ENCODE measurements around the gene USP37.
"Not testable (repeated sequence)": the region's sequence is repeated elsewhere in the genome, so short reads cannot be mapped to it uniquely, and the experiment has no call there.

USP37 gene

GRCh38 chr2:218547978-218548377 lies 20.2 kb downstream of the USP37 start:
- no peak for DNase-seq (ENCODE audit: low read depth)

DNA sequence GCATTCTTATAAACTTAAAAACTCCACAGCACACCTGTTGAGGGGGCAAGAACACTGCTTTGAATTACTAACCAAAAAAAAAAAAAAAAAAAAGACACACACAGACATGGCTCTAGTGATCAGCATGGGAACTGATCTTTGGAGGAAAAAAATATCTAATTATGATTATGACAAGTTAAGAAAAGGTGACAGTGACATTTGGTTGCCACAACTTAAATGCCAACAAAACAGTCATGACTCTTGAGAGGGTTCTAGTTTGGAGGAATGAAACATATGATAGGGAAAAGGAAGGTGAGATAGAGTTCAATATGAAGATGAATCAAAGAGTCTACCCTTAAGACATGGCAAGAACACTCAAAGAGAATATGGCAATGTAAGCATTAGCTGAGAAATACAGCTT lies 20.6 kb downstream of the USP37 start:
- DNase-seq (ENCODE audit: low read depth): no peak

DNA sequence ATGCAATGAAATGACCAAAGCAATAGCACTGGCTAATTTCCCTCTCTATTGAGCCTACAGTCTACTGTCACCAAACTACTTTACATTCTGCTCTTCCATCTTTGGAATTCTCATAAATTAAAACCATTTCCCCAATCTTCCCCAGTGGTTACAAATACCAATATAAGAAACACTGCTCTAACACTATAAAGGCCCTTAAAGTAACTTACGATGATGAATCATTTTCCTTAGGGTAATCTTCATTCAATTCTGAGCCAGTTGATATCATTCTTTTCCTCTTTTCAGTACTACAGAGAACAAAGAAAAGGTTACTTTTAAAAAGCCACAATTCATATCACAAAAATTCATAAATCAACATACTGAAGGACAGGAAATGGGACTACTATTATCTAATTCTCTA lies 22.1 kb downstream of the USP37 start:
- no peak for DNase-seq (ENCODE audit: low read depth)

DNA sequence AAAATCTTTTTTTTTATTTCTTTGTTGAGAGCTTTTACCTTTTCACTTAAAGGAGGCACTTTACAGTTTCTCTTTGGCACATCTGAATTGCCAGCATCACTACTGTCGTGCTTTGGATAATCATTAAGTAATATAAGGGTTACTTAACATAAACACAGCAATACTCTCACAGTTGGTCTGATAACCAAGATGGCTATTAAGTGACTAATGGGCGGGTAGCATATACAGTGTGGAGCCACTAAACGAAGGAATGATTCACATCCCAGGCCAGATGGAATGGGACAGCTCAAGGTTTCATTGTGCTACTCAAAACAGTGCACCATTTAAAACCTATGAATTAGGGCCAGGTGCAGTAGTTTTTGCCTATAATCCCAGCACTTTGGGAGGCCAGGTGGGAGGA lies 28.1 kb downstream of the USP37 start:
- DNase-seq (ENCODE audit: low read depth): no peak

DNA sequence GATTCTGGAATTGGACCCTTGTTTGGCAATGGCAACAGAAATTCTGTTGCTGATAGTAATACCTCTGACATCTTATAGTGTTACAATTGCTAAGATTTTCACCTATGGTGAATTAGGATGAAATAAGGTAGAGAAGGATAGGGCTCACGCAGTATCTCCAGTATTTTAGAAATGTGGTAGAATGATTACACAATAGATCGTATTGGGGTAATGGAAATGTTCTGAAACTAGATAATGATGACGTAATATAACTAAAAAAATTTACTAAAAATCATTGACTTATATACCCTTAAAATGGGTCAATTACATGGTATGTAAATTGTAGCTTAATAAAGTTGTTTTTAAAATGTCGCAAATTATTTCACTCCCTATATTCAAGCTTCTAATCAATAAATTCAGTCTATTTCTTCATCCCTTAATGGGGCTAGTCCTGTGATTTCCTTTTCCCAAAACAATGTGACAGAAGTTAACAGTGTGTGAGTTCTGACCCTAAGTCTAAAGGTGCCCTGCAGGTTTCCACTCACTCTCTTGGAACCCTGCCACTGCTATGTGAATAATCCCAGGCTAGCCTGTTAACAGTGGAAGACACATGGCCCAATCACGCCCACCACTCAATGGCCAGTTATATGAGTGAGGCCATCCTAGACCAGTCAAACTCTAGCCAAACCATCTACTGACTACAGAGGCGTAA lies 31.2 kb downstream of the USP37 start:
- DNase-seq (ENCODE audit: low read depth): no peak

- no peak for DNase-seq (ENCODE audit: low read depth)
Observed at GRCh38 chr2:218529990-218530389, 38.2 kb downstream of the USP37 start.

DNA sequence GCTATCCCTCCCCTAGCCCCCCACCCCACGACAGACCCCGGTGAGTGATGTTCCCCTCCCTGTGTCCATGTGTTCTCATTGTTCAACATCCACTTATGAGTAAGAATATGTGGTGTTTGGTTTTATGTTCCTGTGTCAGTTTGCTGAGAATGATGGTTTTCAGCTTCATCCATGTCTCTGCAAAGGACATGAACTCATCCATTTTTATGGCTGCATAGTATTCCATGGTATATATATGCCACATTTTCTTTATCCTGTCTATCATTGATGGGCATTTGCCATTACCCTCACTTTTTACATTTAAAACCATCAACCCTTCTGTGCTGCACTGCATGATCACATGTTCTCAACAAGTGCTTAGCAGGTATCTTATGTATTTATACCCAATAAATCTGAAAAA lies 39.7 kb downstream of the USP37 start:
- DNase-seq (ENCODE audit: low read depth): not testable (repeated sequence)

GRCh38 chr2:218523651-218524050 lies 44.5 kb downstream of the USP37 start:
- DNase-seq (ENCODE audit: low read depth): no peak

DNA sequence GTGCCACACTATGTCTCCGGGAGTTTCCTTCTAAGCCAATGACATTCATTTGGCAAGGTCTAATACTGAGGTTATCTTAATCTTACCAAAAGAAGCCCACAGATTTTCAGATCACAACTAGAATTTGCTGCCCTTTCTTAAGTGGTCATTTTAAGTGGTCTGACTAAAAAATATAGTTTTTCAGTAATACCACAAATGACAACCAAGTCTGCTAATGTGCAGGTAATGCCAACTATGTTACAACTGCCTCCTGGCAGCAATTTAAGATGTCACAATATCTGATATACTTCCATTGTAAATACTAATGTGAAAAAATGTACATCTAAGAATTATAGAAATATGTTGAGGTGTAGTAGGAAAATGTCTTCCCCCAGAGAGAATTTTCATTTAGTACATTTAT lies 49.3 kb downstream of the USP37 start:
- no peak for DNase-seq (ENCODE audit: low read depth)

DNA sequence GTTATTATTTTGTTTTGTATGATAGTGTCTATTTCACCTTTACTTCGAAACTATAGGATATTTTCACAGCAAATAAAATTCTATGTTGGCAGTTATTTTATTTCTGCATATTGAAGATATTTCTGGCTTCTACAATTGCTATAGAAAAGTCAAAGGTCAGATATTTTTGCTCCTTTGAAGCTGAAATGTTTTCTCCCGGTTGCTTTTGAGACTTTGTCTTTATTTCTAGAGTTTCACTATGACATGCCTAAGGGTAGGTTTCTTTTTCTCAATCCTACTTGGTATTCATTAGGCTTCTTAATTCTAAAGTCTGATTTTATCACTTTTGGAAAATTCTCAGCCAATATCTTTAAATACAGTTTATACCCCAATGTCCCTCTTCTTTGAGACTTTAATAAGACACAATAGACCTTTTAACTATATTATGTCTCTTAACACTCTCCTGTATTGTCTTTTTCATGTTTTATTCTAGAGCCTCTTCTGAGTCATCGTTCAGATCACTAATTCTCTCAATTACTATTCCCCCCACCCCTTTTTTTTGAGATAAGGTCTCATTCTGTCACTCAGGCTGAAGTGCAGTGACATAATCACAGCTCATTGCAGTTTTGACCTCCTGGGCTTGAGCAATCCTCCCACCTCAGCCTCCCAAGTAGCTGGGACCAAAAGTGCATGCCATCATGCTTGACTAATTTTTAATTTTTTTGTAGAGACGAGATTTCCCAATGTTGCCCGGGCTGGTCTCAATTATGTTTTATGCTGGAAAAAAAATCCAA lies 50.5 kb downstream of the USP37 start:
- peak; percentile 11 for DNase-seq (ENCODE audit: low read depth)

GRCh38 chr2:218516614-218517013 lies 51.5 kb downstream of the USP37 start:
- DNase-seq (ENCODE audit: low read depth): no peak

DNA sequence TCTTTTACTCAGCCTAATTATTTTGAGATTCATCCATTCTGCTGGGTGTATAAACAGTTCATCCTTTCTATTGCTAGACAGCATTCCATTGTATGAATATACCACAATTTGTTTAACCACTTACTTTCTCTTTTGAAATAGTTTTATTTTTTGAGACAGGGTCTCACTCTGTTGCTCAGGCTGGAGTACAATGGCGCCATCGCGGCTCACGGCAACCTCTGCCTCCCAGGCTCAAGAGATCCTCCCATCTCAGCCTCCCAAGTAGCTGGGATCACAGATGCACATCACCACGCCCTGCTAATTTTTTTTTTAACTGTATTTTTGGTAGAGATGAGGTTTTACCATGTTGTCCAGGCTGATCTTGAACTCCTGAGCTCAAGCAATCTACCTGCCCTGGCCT lies 54.5 kb downstream of the USP37 start:
- DNase-seq (ENCODE audit: low read depth): no peak

DNA sequence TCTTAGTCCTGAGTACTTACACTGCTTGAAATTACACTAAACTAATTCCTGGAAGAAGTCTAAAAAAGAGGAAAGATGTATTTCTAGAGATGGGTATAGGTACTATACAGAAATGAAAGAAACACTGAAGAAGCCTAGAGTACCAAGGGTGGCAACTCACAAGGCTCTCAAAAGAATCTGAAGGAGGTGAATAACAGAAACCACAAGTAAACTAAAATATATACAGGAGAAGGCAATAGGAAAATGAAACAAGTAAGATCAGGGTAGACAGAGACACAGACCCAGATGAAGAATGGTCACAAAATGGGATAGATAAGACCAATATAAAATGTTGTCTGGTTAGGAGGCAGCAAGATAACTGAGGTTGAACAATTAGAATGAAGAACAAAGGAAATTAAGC lies 59.9 kb downstream of the USP37 start:
- DNase-seq (ENCODE audit: low read depth): no peak

DNA sequence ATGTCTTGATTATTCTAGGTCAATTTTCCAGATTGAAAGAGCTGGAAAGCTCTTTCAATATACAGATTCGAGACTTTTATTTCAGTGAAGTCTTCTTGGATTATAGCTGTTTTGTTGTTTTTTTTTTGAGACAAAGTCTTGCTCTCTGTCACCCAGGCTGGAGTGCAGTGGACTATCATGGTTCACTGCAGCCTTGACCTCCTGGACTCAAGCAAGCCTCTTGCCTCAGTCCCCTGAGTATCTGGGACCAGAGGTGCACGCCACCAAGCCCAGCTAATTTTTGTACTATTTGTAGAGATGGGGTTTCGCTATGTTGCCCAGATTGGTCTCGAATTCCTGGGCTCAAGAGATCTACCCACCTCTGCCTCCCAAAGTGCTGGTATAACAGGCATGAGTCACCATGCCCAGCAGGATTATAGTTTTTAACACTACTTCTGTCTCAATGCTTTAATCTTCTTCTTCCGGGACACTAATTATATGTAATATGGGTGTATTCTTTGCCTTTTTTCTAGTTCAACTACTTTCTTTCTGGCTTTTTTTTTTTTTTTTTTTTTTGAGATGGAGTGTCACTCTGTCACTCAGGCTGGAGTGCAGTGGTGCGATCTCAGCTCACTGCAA lies 62.3 kb downstream of the USP37 start:
- DNase-seq (ENCODE audit: low read depth): no peak

DNA sequence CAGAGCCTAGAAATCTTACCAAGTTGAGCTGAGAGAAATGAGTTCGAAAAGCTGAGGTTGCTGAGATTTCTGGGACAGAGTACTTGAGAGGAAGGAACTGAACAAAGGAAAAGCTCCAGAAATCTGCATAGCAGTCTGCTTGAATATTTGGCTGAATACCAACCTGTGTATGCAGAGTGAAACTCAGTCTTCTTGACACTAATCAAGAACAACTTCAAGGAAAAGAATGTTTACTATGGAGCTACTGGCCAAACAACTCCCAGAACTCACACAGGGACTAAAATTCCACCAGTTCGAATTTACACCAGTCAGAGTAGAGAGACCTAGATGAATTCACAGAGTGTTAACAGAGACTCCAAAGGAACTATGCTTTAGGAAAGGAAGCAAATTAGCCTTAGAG lies 66.5 kb downstream of the USP37 start:
- peak; percentile 19 for DNase-seq (ENCODE audit: low read depth)

DNA sequence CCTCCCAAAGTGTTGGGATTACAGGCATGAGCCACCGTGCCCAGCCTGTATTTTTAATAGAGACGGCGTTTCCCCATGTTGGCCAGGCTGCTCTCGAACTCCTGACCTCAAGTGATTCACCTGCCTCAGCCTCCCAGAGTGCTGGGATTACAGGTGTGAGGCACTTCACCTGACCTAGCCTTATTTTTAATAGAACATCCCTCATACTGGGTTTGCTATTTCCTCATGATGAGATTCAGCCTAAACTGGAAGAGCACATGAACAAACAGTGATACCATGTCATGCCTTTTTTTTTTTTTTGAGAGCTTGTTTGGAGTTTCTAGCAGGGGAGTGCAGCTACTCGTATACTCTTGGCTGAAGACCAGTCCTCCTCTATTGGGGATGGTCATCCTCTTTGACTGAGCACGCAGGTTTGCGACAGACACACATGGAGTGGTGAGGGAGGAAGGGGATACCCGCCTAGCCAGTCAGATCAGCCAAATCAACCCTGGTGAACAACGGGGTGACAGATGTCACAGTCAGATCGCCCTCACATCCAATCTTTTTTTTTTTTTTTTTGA lies 67.6 kb downstream of the USP37 start:
- DNase-seq (ENCODE audit: low read depth): no peak

- no peak for DNase-seq (ENCODE audit: low read depth)
Observed at GRCh38 chr2:218485986-218486667, 82.0 kb downstream of the USP37 start.

- no peak for DNase-seq (ENCODE audit: low read depth)
Observed at GRCh38 chr2:218482651-218483050, 85.5 kb downstream of the USP37 start.

- DNase-seq (ENCODE audit: low read depth): no peak
Observed at GRCh38 chr2:218479595-218479994, 88.6 kb downstream of the USP37 start.

- no peak for DNase-seq (ENCODE audit: low read depth)
Observed at GRCh38 chr2:218478544-218478943, 89.6 kb downstream of the USP37 start.

DNA sequence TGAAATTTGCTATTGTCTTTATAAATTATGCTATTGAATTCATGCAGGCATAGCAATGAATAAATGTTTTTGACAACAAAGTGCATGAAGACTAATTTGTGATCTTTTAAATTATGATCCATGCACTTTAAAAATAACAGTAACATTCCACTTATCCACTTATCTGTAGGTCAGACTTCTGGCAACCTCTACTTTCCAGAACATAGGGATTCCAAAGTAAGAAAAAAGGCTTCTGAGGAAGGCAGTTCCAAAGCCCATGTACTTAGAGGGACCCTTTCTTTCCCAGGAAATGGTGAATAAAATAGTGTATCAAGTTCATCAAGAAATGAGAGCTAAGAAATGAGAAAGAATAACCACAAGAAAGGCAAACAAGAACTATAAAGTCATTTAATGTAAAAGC lies 90.9 kb downstream of the USP37 start:
- DNase-seq (ENCODE audit: low read depth): no peak

- DNase-seq (ENCODE audit: low read depth): peak; percentile 30
Observed at GRCh38 chr2:218476676-218477075, 91.5 kb downstream of the USP37 start.

All from GM04504 (cell line).